Neural progenitor cell (in vitro differentiated cells): ENCODE results near the gene R3HCC1L.

Source experiments
- CTCF ChIP-seq: fragments of 200-600 bp; sonication (generic); IDR thresholded peaks from 2 replicates; pipeline ENCODE4 v1.5.1; 2017; ENCODE audit warnings: antibody characterized with exemption, mild to moderate bottlenecking
- EZH2 ChIP-seq: fragments of 200-600 bp; sonication (generic); IDR thresholded peaks from 2 replicates; pipeline ENCODE4 v1.6.1; 2017; ENCODE audit warnings: antibody characterized with exemption, mild to moderate bottlenecking, moderate library complexity

- TF ChIP-seq CTCF (no peak), EZH2 (no peak)
Measured at GRCh38 chr10:98285416-98285815, 151.0 kb downstream of the R3HCC1L start.
